CD14-positive monocyte (primary cell): Measurements from ENCODE around the gene SLF2. TPM values are rescaled to one million over a fixed set of nuclear protein-coding genes. Genes with fewer than 3 reads are reported as not detected.

ENCODE experiments used
- DNase-seq, 3 donors: peaks; one replicate each; pipeline ENCODE4 v3.0.0-alpha.2; 2011 to 2022
- H2AFZ ChIP-seq: 2 replicates; pipeline ENCODE4 v1.6.0; 2012; ENCODE audit warnings: mild to moderate bottlenecking, low read depth, low read length, inconsistent platforms; ENCODE audit not compliant: insufficient read depth, poor library complexity, severe bottlenecking
- H3K27ac ChIP-seq, 2 donors: 1 replicate in 1 of 2; 2 replicates in 1 of 2; pipeline ENCODE4 v1.5.1; 2012 to 2013; ENCODE audit warnings: low read length in 2 of 2, control low read depth in 1 of 2, inconsistent platforms in 1 of 2, low read depth in 1 of 2, mild to moderate bottlenecking in 1 of 2
- H3K27me3 ChIP-seq, 2 donors: one replicate each; pipeline versions ENCODE4 v1.6.0 to v1.6.1; 2011 to 2013; ENCODE audit warnings: low read length in 2 of 2; ENCODE audit not compliant: control insufficient read depth in 2 of 2, insufficient read depth in 2 of 2
- H3K36me3 ChIP-seq, 2 donors: replicated peaks in 1 of 2; 1 replicate in 1 of 2; 2 replicates in 1 of 2; pipeline versions ENCODE4 v1.5.1 to v1.6.1; 2012 to 2013; ENCODE audit warnings: low read length in 2 of 2, control low read depth in 1 of 2, inconsistent platforms in 1 of 2, mild to moderate bottlenecking in 1 of 2; ENCODE audit not compliant: insufficient read depth in 2 of 2, control insufficient read depth in 1 of 2
- H3K4me1 ChIP-seq, 2 donors: 1 replicate in 1 of 2; 2 replicates in 1 of 2; pipeline versions ENCODE4 v1.5.1 to v1.6.1; 2012 to 2013; ENCODE audit warnings: low read length in 2 of 2, control low read depth in 1 of 2, inconsistent platforms in 1 of 2, mild to moderate bottlenecking in 1 of 2, moderate library complexity in 1 of 2; ENCODE audit not compliant: insufficient read depth in 2 of 2, control insufficient read depth in 1 of 2
- H3K4me2 ChIP-seq: replicated peaks from 2 replicates; pipeline ENCODE3; 2012; ENCODE audit warnings: low read length, moderate library complexity, mild to moderate bottlenecking; ENCODE audit not compliant: poor library complexity, severe bottlenecking; ENCODE audit errors: extremely low read depth
- H3K4me3 ChIP-seq, 3 experiments: fragments of 200-600 bp in 1 of 3; sonication (generic) in 1 of 3; replicated peaks in 1 of 3; 1 replicate in 2 of 3; 2 replicates in 1 of 3; pipeline ENCODE4 v1.5.1; 2011 to 2013; ENCODE audit warnings: low read length in 3 of 3, mild to moderate bottlenecking in 3 of 3, control low read depth in 2 of 3, low read depth in 2 of 3, inconsistent platforms in 1 of 3, moderate library complexity in 1 of 3
- H3K79me2 ChIP-seq: 2 replicates; pipeline ENCODE4 v1.6.0; 2012; ENCODE audit warnings: mild to moderate bottlenecking, control low read depth, inconsistent platforms, low read length, moderate library complexity; ENCODE audit not compliant: insufficient read depth
- H3K9ac ChIP-seq: 2 replicates; pipeline ENCODE4 v1.6.0; 2017; ENCODE audit warnings: low read length, mild to moderate bottlenecking; ENCODE audit not compliant: insufficient read depth, poor library complexity, severe bottlenecking
- H3K9me3 ChIP-seq, 2 donors: replicated peaks in 1 of 2; 1 replicate in 1 of 2; 2 replicates in 1 of 2; pipeline versions ENCODE4 v1.5.1 to v1.6.1; 2012 to 2013; ENCODE audit warnings: low read length in 2 of 2, control low read depth in 1 of 2; ENCODE audit not compliant: control insufficient read depth in 1 of 2, insufficient read depth in 1 of 2
- H4K20me1 ChIP-seq: 2 replicates; pipeline ENCODE4 v1.6.0; 2012; ENCODE audit warnings: mild to moderate bottlenecking, low read length, control low read depth, moderate library complexity; ENCODE audit not compliant: insufficient read depth
- H3K27ac Mint-ChIP-seq, 7 donors: one replicate each; pipeline ENCODE4 v1.8.0; 2020; ENCODE audit warnings: mild to moderate bottlenecking in 7 of 7, mixed read lengths in 7 of 7, moderate library complexity in 6 of 7, inconsistent platforms in 2 of 7
- H3K27me3 Mint-ChIP-seq, 3 donors: one replicate each; pipeline ENCODE4 v1.8.0; 2021 to 2022; ENCODE audit warnings: low read depth in 3 of 3, mild to moderate bottlenecking in 3 of 3, mixed read lengths in 3 of 3, moderate library complexity in 3 of 3, inconsistent platforms in 1 of 3
- H3K36me3 Mint-ChIP-seq, 2 donors: one replicate each; pipeline ENCODE4 v1.8.0; 2020; ENCODE audit warnings: mixed read lengths in 2 of 2, inconsistent platforms in 1 of 2, mild to moderate bottlenecking in 1 of 2
- H3K4me1 Mint-ChIP-seq: one replicate; pipeline ENCODE4 v1.8.0; 2020; ENCODE audit warnings: mild to moderate bottlenecking, mixed read lengths
- H3K4me3 Mint-ChIP-seq, 2 donors: one replicate each; pipeline ENCODE4 v1.8.0; 2020; ENCODE audit warnings: mild to moderate bottlenecking in 2 of 2, mixed read lengths in 2 of 2, moderate library complexity in 1 of 2
- H3K9me3 Mint-ChIP-seq, 7 donors: one replicate each; pipeline ENCODE4 v1.8.0; 2020 to 2022; ENCODE audit warnings: mixed read lengths in 7 of 7, mild to moderate bottlenecking in 6 of 7, moderate library complexity in 6 of 7, inconsistent platforms in 2 of 7
- WGBS: methylation state at CpG from one replicate; pipeline ENCODE4 v1.1.5; 2013; ENCODE audit warnings: missing lambda C conversion rate; ENCODE audit not compliant: insufficient coverage; 5-methylcytosine and 5-hydroxymethylcytosine counted together
- intact Hi-C, 2 donors: fragments of 100-400 bp; cut with micrococcal nuclease; formaldehyde crosslinking; loops; one replicate each; pipeline versions ENCODE4 v1.15.0 to v1.15.1; 2023
- polyA plus RNA-seq, 3 donors: library from polyadenylated mRNA; depleted of rRNA in 1 of 3; unstranded in 2 of 3; stranded (reverse) in 1 of 3; fragments of 300-500 nt in 2 of 3; fragments of >200 nt in 1 of 3; fragmentation: Illumina TruSeq in 2 of 3; gene quantifications; 1 replicate in 2 of 3; 2 replicates in 1 of 3; pipeline ENCODE4 v1.2.3, GENCODE V29; 2012 to 2021
- TF ChIP-seq, protein P1 (sequence below): fragments of 200-600 bp; IDR thresholded peaks from one replicate; pipeline ENCODE4 v1.8.0; 2022; ENCODE audit warnings: antibody characterized with exemption, mild to moderate bottlenecking

SLF2 gene
- polyA plus RNA-seq, 3 donors: 5.8 to 11.3 (median 6.4) TPM

- peaks cover 83 to 97% of the 10 kb centered on the region in 2 donors for H3K36me3 Mint-ChIP-seq
- Histone ChIP-seq H3K4me3 (no peak overlapping the region), H3K9ac (no peak overlapping the region), H2AFZ (no peak overlapping the region), H3K27me3 (no peaks in the 10 kb centered on the region), H3K36me3 (peaks cover 91 to 100% of the 10 kb centered on the region in 2 donors), H4K20me1 (no peaks in the 10 kb centered on the region), H3K9me3 (no peaks in the 10 kb centered on the region), H3K4me2 (no peak overlapping the region), H3K79me2 (no peaks in the 10 kb centered on the region), H3K4me1 (no peaks in the 10 kb centered on the region), H3K27ac (no peak overlapping the region)
- intact Hi-C loops: no loop called here
- DNase-seq: no peak
- WGBS: 100% methylated on average over 1 of the region's 3 CpGs
- H3K4me3 Mint-ChIP-seq: no peak overlapping the region
- no peaks in the 10 kb centered on the region for H3K9me3 Mint-ChIP-seq
- TF ChIP-seq, protein P1, sequence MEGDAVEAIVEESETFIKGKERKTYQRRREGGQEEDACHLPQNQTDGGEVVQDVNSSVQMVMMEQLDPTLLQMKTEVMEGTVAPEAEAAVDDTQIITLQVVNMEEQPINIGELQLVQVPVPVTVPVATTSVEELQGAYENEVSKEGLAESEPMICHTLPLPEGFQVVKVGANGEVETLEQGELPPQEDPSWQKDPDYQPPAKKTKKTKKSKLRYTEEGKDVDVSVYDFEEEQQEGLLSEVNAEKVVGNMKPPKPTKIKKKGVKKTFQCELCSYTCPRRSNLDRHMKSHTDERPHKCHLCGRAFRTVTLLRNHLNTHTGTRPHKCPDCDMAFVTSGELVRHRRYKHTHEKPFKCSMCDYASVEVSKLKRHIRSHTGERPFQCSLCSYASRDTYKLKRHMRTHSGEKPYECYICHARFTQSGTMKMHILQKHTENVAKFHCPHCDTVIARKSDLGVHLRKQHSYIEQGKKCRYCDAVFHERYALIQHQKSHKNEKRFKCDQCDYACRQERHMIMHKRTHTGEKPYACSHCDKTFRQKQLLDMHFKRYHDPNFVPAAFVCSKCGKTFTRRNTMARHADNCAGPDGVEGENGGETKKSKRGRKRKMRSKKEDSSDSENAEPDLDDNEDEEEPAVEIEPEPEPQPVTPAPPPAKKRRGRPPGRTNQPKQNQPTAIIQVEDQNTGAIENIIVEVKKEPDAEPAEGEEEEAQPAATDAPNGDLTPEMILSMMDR: no peak
- no peaks in the 10 kb centered on the region for H3K27me3 Mint-ChIP-seq
- H3K27ac Mint-ChIP-seq: peak overlapping the region in 1 of 7 donors; percentile 30
- no peaks in the 10 kb centered on the region for H3K4me1 Mint-ChIP-seq
These were observed 29.5 kb downstream of the SLF2 start for GRCh38 chr10:100942229-100942628.

- Histone ChIP-seq H4K20me1 (no peaks in the 10 kb centered on the region), H3K36me3 (peaks cover 91 to 100% of the 10 kb centered on the region in 2 donors), H3K27ac (no peak overlapping the region), H2AFZ (no peak overlapping the region), H3K9ac (no peak overlapping the region), H3K4me2 (no peak overlapping the region), H3K27me3 (no peaks in the 10 kb centered on the region), H3K9me3 (no peaks in the 10 kb centered on the region), H3K4me1 (no peaks in the 10 kb centered on the region), H3K79me2 (no peaks in the 10 kb centered on the region), H3K4me3 (no peak overlapping the region)
- no peak overlapping the region for H3K27ac Mint-ChIP-seq
- intact Hi-C loops: no loop called here
- H3K36me3 Mint-ChIP-seq: peaks cover 85 to 97% of the 10 kb centered on the region in 2 donors
- TF ChIP-seq, protein P1: no peak
- H3K4me3 Mint-ChIP-seq: no peak overlapping the region
- H3K9me3 Mint-ChIP-seq: no peaks in the 10 kb centered on the region
- no peak for DNase-seq
- H3K27me3 Mint-ChIP-seq: no peaks in the 10 kb centered on the region
- H3K4me1 Mint-ChIP-seq: no peaks in the 10 kb centered on the region
These were observed 30.7 kb downstream of the SLF2 start for GRCh38 chr10:100943508-100943907.
